Endothelial cell of umbilical vein (primary cell): ENCODE data around the gene EIF2S2. TPM values are rescaled to one million over a fixed set of nuclear protein-coding genes. Genes with fewer than 3 reads are reported as not detected.

Source experiments
- BruUV-seq: library from RNA; stranded (reverse); fragments of 400-500 nt; replicated peaks from 2 replicates; lab custom pipeline; 2021; lab: Mats Ljungman, UMichigan
- CTCF ChIA-PET: fragments of 300-600, 350-600 bp; sonication (Branson Sonifier 250); formaldehyde crosslinking; loops from one replicate; lab custom pipeline; 2021; ENCODE audit warnings: antibody characterized with exemption, inconsistent platforms; lab: Charles Lee
- POLR2A ChIA-PET: fragments of 300-600, 350-600 bp; sonication (Branson Sonifier 250); formaldehyde crosslinking; loops from one replicate; lab custom pipeline; 2021; ENCODE audit warnings: antibody characterized with exemption, inconsistent platforms; lab: Charles Lee
- DNase-seq: peaks from one replicate; pipeline ENCODE4 v3.0.0-alpha.2; 2011; ENCODE audit warnings: low read depth, low spot score
- FAIRE-seq: peaks from 2 replicates; lab custom pipeline; 2011; peaks lifted over from hg19 to GRCh38; lab: Jason Lieb, UNC
- H2AFZ ChIP-seq: 2 replicates; pipeline ENCODE4 v1.6.0; 2012; ENCODE audit warnings: low read depth, low read length, control low read depth, inconsistent platforms
- H3K27ac ChIP-seq: 2 replicates; pipeline ENCODE4 v1.5.1; 2011; ENCODE audit warnings: low read depth, mild to moderate bottlenecking, control low read depth, low read length, moderate library complexity; ENCODE audit not compliant: insufficient read depth
- H3K27me3 ChIP-seq, 2 experiments: 2 replicates each; pipeline versions ENCODE4 v1.6.0 to v1.6.1; 2011; ENCODE audit warnings: low read length in 2 of 2, mixed read lengths in 1 of 2; ENCODE audit not compliant: control insufficient read depth in 2 of 2, insufficient read depth in 2 of 2
- H3K36me3 ChIP-seq, 2 experiments: 2 replicates in 1 of 2; 3 replicates in 1 of 2; pipeline ENCODE4 v1.5.1; 2011; ENCODE audit warnings: low read length in 2 of 2, mild to moderate bottlenecking in 1 of 2, moderate library complexity in 1 of 2; ENCODE audit not compliant: control insufficient read depth in 2 of 2, insufficient read depth in 2 of 2; ENCODE audit errors: extremely low read depth in 1 of 2
- H3K4me1 ChIP-seq: 3 replicates; pipeline ENCODE4 v1.5.1; 2011; ENCODE audit warnings: mild to moderate bottlenecking, low read length; ENCODE audit not compliant: control insufficient read depth, insufficient read depth; ENCODE audit errors: extremely low read depth
- H3K4me2 ChIP-seq: 2 replicates; pipeline ENCODE4 v1.6.1; 2011; ENCODE audit warnings: low read length, control low read depth, mixed read lengths; ENCODE audit not compliant: insufficient read depth
- H3K4me3 ChIP-seq, 3 experiments: fragments of 200-600 bp in 1 of 3; sonication (generic), shearing (Covaris generic) in 1 of 3; replicated peaks in 1 of 3; 2 replicates each; pipeline ENCODE4 v1.5.1; 2011 to 2016; ENCODE audit warnings: control low read depth in 3 of 3, low read length in 3 of 3, mild to moderate bottlenecking in 2 of 3, inconsistent platforms in 1 of 3, low read depth in 1 of 3, moderate library complexity in 1 of 3; ENCODE audit not compliant: insufficient read depth in 1 of 3
- H3K79me2 ChIP-seq: 2 replicates; pipeline ENCODE4 v1.6.0; 2012; ENCODE audit warnings: low read length, inconsistent platforms; ENCODE audit not compliant: control insufficient read depth, insufficient read depth
- H3K9ac ChIP-seq: replicated peaks from 2 replicates; pipeline ENCODE3; 2011; ENCODE audit warnings: low read length, control low read depth; ENCODE audit not compliant: insufficient read depth; ENCODE audit errors: extremely low read depth
- H3K9me1 ChIP-seq: replicated peaks from 3 replicates; pipeline ENCODE4 v1.6.0; 2011; ENCODE audit warnings: mild to moderate bottlenecking, low read length; ENCODE audit not compliant: control insufficient read depth, insufficient read depth; ENCODE audit errors: extremely low read depth
- H3K9me3 ChIP-seq: replicated peaks from 2 replicates; pipeline ENCODE4 v1.5.1; 2012; ENCODE audit warnings: low read length, inconsistent platforms; ENCODE audit not compliant: control insufficient read depth, insufficient read depth
- H4K20me1 ChIP-seq: replicated peaks from 2 replicates; pipeline ENCODE3; 2011; ENCODE audit warnings: mild to moderate bottlenecking, low read length; ENCODE audit not compliant: control insufficient read depth, insufficient read depth; ENCODE audit errors: extremely low read depth
- EZH2 ChIP-seq: IDR thresholded peaks from 2 replicates; pipeline ENCODE4 v1.6.1; 2012; ENCODE audit warnings: borderline replicate concordance, low read depth, mild to moderate bottlenecking, moderate library complexity, low read length, inconsistent platforms; ENCODE audit not compliant: severe bottlenecking
- FOS ChIP-seq: IDR thresholded peaks from 2 replicates; pipeline ENCODE4 v1.6.1; 2011; ENCODE audit warnings: mild to moderate bottlenecking, low read length, moderate library complexity, borderline replicate concordance; ENCODE audit not compliant: insufficient read depth
- GATA2 ChIP-seq: IDR thresholded peaks from 2 replicates; pipeline ENCODE4 v1.7.0; 2011; ENCODE audit warnings: low read depth, mild to moderate bottlenecking, moderate library complexity, mixed read lengths, low read length; ENCODE audit not compliant: insufficient read length, insufficient read depth
- JUN ChIP-seq: IDR thresholded peaks from 2 replicates; pipeline ENCODE4 v1.6.1; 2011; ENCODE audit warnings: borderline replicate concordance, low read depth; ENCODE audit not compliant: insufficient read length, insufficient read depth
- MYC ChIP-seq: IDR thresholded peaks from one replicate; pipeline ENCODE4 v1.6.1; 2011; ENCODE audit warnings: mild to moderate bottlenecking, low read depth, low read length
- POLR2A ChIP-seq: IDR thresholded peaks from 2 replicates; pipeline ENCODE4 v1.6.1; 2012; ENCODE audit warnings: low read depth, mild to moderate bottlenecking, control low read depth, low read length
- POLR2AphosphoS5 ChIP-seq: IDR thresholded peaks from 2 replicates; pipeline ENCODE4 v1.6.1; 2012; ENCODE audit warnings: low read depth, mild to moderate bottlenecking, control low read depth, low read length, moderate library complexity; ENCODE audit not compliant: insufficient read depth
- dilution Hi-C: fragments of 300-500 bp; cut with MboI; formaldehyde crosslinking; loops from one replicate; pipeline ENCODE4 v1.15.0; 2019; ENCODE audit warnings: low sequenced_read_pairs; ENCODE audit not compliant: extremely low pct_ligation_motif_present
- intact Hi-C: fragments of 100-400 bp; cut with micrococcal nuclease; formaldehyde crosslinking; loops from one replicate; pipeline ENCODE4 v1.10.0; 2022
- polyA plus RNA-seq, 4 experiments: library from polyadenylated mRNA; depleted of rRNA in 3 of 4; stranded (reverse) in 3 of 4; unstranded in 1 of 4; fragments of >200 nt; gene quantifications; 2 replicates each; pipeline versions ENCODE4 v1.2.1 to v1.2.3, GENCODE V29; 2011 to 2012; ENCODE audit warnings: missing spikeins in 1 of 4
- total RNA-seq: library from RNA; stranded (reverse); gene quantifications from 2 replicates; pipeline ENCODE4 v1.2.3, GENCODE V29; 2021
- TF ChIP-seq, protein P1 (sequence below), 2 donors: IDR thresholded peaks; 1 replicate in 1 of 2; 2 replicates in 1 of 2; pipeline ENCODE4 v1.5.1; 2011; ENCODE audit warnings: low read length in 2 of 2, mild to moderate bottlenecking in 2 of 2, moderate library complexity in 2 of 2, control low read depth in 1 of 2, inconsistent platforms in 1 of 2, low read depth in 1 of 2; ENCODE audit not compliant: insufficient read depth in 1 of 2; ENCODE audit errors: extremely low read depth in 1 of 2
- TF ChIP-seq, protein P2 (sequence below): IDR thresholded peaks from 2 replicates; pipeline ENCODE4 v1.6.1; 2011; ENCODE audit not compliant: insufficient read depth, insufficient read length

The EIF2S2 gene
- total and polyA plus RNA-seq, 2 donors (not counting 3 experiments of a cell fraction or from before 2014, with no cell fraction given), result 38.8 to 99.3 TPM

- H3K9me1 ChIP-seq, result no peaks in the 10 kb centered on the region
- dilution Hi-C loops (no loop called here), intact Hi-C loops (no loop called here)
- no peak overlapping the region for H3K4me3 ChIP-seq
- peaks cover 5% of the 10 kb centered on the region for H3K4me1 ChIP-seq
- H4K20me1 ChIP-seq, result peaks cover 2% of the 10 kb centered on the region
- H3K27ac ChIP-seq, result no peak overlapping the region
- H3K36me3 ChIP-seq, result no peaks in the 10 kb centered on the region
- FAIRE-seq (no peak), DNase-seq (peak; percentile 27)
- BruUV-seq, result no TSS peak
- no peak overlapping the region for H2AFZ ChIP-seq
- POLR2A ChIA-PET, result no interaction called here
- no peaks in the 10 kb centered on the region for H3K9me3 ChIP-seq
- no peak overlapping the region for H3K4me2 ChIP-seq
- no peak overlapping the region for H3K9ac ChIP-seq
- CTCF ChIA-PET, result interaction anchor here (1.2 kb wide), 1 partner anchor 15 kb away, joined by 3 read pairs; no protein-coding TSS in a partner anchor
- no peak for TF ChIP-seq FOS
- no peak for TF ChIP-seq GATA2
- TF ChIP-seq POLR2A, result no peak
- TF ChIP-seq, protein P1, sequence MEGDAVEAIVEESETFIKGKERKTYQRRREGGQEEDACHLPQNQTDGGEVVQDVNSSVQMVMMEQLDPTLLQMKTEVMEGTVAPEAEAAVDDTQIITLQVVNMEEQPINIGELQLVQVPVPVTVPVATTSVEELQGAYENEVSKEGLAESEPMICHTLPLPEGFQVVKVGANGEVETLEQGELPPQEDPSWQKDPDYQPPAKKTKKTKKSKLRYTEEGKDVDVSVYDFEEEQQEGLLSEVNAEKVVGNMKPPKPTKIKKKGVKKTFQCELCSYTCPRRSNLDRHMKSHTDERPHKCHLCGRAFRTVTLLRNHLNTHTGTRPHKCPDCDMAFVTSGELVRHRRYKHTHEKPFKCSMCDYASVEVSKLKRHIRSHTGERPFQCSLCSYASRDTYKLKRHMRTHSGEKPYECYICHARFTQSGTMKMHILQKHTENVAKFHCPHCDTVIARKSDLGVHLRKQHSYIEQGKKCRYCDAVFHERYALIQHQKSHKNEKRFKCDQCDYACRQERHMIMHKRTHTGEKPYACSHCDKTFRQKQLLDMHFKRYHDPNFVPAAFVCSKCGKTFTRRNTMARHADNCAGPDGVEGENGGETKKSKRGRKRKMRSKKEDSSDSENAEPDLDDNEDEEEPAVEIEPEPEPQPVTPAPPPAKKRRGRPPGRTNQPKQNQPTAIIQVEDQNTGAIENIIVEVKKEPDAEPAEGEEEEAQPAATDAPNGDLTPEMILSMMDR (IDR thresholded peaks at IDR 0.05; ENCODE audit: extremely low read depth in 1 of 2, insufficient read depth in 1 of 2, low read depth in 1 of 2, low read length in 2 of 2), result no peak
- no peak for TF ChIP-seq POLR2AphosphoS5
- TF ChIP-seq, protein P2, sequence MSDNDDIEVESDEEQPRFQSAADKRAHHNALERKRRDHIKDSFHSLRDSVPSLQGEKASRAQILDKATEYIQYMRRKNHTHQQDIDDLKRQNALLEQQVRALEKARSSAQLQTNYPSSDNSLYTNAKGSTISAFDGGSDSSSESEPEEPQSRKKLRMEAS, result no peak
- TF ChIP-seq EZH2, result no peak
- TF ChIP-seq JUN, result no peak
- TF ChIP-seq MYC, result no peak
- no peaks in the 10 kb centered on the region for H3K27me3 ChIP-seq
- peaks cover 60% of the 10 kb centered on the region for H3K79me2 ChIP-seq
Observed at GRCh38 chr20:34052414-34052813, 59.6 kb downstream of the EIF2S2 start.
